ENCODE results near the gene CTSZ.

Gene CTSZ

GRCh38 chr20:58990651-58991445 is 16.2 kb downstream of the CTSZ start:
- no peak for TF ChIP-seq CTCF (conservative IDR thresholded peaks at IDR 0.05; ENCODE audit: low read depth, low read length)
- DNase-seq (ENCODE audit: low read depth) = no peak
- H3K4me3 ChIP-seq (ENCODE audit: low read length) = no peak overlapping the region

- no peak overlapping the region for H3K4me3 ChIP-seq (ENCODE audit: low read length)
- DNase-seq (ENCODE audit: low read depth) = no peak
- no peak for TF ChIP-seq CTCF (conservative IDR thresholded peaks at IDR 0.05; ENCODE audit: low read depth, low read length)
Measured at GRCh38 chr20:58989196-58989595, 17.9 kb downstream of the CTSZ start.

GRCh38 chr20:58988565-58988882 is 18.5 kb downstream of the CTSZ start:
- no peak for DNase-seq (ENCODE audit: low read depth)
- TF ChIP-seq CTCF (conservative IDR thresholded peaks at IDR 0.05; ENCODE audit: low read depth, low read length) = no peak
- no peak overlapping the region for H3K4me3 ChIP-seq (ENCODE audit: low read length)

- no peak overlapping the region for H3K4me3 ChIP-seq (ENCODE audit: low read length)
- no peak for DNase-seq (ENCODE audit: low read depth)
- TF ChIP-seq CTCF (conservative IDR thresholded peaks at IDR 0.05; ENCODE audit: low read depth, low read length) = no peak
Measured at GRCh38 chr20:58987790-58988564, 19.1 kb downstream of the CTSZ start.

GRCh38 chr20:58986968-58987517 is 20.0 kb downstream of the CTSZ start:
- TF ChIP-seq CTCF (conservative IDR thresholded peaks at IDR 0.05; ENCODE audit: low read depth, low read length) = no peak
- no peak overlapping the region for H3K4me3 ChIP-seq (ENCODE audit: low read length)
- DNase-seq (ENCODE audit: low read depth) = no peak

- no peak for TF ChIP-seq CTCF (conservative IDR thresholded peaks at IDR 0.05; ENCODE audit: low read depth, low read length)
- H3K4me3 ChIP-seq (ENCODE audit: low read length) = no peak overlapping the region
- no peak for DNase-seq (ENCODE audit: low read depth)
Measured at GRCh38 chr20:58986286-58986967, 20.6 kb downstream of the CTSZ start.
